Fibroblast of mammary gland (primary cell): ENCODE data around the gene WDR7.

ENCODE experiments used
- DNase-seq: peaks from one replicate; pipeline ENCODE4 v3.0.0-alpha.2; 2010; ENCODE audit warnings: low read depth
- H3K4me3 ChIP-seq: 2 replicates; pipeline ENCODE4 v1.5.1; 2011; ENCODE audit warnings: low read depth, mild to moderate bottlenecking, low read length, moderate library complexity; ENCODE audit not compliant: control insufficient read depth
- TF ChIP-seq, protein P1 (sequence below): conservative IDR thresholded peaks from 2 replicates; pipeline ENCODE4 v1.5.1; 2011; ENCODE audit warnings: low read depth, low read length, inconsistent platforms; ENCODE audit not compliant: control insufficient read depth, insufficient read depth

WDR7 gene

GRCh38 chr18:57027190-57027708 is 376.1 kb downstream of the WDR7 start:
- no peak overlapping the region for H3K4me3 ChIP-seq
- TF ChIP-seq, protein P1, sequence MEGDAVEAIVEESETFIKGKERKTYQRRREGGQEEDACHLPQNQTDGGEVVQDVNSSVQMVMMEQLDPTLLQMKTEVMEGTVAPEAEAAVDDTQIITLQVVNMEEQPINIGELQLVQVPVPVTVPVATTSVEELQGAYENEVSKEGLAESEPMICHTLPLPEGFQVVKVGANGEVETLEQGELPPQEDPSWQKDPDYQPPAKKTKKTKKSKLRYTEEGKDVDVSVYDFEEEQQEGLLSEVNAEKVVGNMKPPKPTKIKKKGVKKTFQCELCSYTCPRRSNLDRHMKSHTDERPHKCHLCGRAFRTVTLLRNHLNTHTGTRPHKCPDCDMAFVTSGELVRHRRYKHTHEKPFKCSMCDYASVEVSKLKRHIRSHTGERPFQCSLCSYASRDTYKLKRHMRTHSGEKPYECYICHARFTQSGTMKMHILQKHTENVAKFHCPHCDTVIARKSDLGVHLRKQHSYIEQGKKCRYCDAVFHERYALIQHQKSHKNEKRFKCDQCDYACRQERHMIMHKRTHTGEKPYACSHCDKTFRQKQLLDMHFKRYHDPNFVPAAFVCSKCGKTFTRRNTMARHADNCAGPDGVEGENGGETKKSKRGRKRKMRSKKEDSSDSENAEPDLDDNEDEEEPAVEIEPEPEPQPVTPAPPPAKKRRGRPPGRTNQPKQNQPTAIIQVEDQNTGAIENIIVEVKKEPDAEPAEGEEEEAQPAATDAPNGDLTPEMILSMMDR: no peak

DNA sequence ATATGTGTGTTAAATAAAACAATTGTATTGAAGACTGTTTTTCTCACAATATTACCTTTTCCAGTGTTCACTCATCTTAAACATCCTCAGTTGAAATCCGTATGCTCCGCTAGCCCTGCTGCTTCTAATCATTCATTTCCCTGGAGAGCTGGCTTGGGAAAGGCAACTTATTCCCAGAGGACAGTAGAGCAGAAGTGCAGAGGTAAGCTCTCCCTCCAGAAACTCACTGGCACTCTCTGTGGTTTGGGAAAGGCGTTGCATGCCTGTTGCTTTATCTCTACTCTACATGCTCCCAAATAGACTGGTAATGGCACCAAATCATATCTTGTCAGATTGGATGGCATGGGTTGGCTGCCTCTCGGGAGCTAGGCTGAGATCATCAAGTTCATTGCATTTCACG is 378.6 kb downstream of the WDR7 start:
- no peak for DNase-seq
- TF ChIP-seq, protein P1: no peak
- no peak overlapping the region for H3K4me3 ChIP-seq

More at GRCh38 chr18:57027190-57027708, 376.1 kb downstream of the WDR7 start:
- no peak for DNase-seq

GRCh38 chr18:57030417-57030816 is 379.3 kb downstream of the WDR7 start:
- H3K4me3 ChIP-seq: no peak overlapping the region
- TF ChIP-seq, protein P1: no peak
- no peak for DNase-seq

DNA sequence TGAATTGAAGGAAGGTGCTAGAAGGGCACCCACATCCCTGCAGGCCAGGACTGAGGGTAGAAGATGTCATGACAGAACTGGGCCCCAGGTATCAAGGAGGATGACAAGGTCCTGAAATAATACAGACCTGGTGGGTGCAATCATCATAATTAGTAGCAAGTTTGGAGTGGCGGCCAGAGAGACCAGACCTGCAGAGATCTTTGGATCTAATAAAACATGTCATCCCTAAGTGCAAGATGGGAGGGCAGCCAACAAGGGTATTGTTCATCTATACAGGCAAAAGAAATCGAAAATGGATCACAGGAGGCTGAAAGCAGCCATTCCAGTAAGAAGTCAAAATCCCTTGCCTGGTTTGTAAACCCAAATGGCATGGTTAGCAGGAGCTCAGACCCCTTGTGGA is 384.4 kb downstream of the WDR7 start:
- TF ChIP-seq, protein P1: no peak
- DNase-seq: no peak
- H3K4me3 ChIP-seq: no peak overlapping the region

DNA sequence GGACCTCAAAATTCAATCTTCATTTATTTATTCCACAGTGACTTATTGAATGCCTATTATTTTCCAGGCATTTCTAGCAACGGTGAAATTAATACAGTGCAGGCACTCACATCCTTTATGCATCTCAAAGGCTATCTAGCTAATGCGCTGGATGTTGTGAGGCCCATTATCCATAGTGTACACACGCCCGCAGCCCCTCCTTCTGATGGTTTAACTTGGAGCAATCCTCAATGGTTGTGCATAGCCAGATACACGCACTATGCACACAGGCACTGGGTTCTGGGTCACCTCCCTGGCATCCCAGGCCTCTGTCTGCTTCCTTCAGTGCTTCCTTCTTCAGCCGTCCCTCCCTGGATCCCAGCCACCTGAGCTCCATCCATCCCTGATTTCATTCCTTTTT is 387.2 kb downstream of the WDR7 start:
- H3K4me3 ChIP-seq: no peak overlapping the region
- TF ChIP-seq, protein P1: no peak
- DNase-seq: no peak

DNA sequence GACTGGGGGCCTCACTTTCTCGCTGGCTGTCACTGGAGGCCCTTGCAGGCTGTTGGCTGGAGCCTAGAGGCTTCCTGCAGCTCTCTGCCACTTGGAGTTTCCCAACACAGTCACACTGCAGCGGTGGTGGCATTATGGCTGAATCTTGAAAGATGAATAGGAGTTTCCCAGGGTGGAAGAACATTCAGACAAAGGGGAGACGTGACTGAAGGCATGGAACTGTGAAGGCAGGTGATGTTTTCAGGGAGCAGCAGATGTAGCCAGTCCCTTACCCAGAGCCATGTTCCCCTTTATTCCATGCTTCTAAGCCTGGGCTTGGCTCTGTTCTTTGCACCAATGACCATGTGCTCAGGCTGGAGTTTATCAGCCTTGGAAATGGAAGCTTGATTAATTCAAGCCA is 389.0 kb downstream of the WDR7 start:
- H3K4me3 ChIP-seq: no peak overlapping the region
- TF ChIP-seq, protein P1: no peak
- no peak for DNase-seq

GRCh38 chr18:57043241-57043640 is 392.1 kb downstream of the WDR7 start:
- DNase-seq: no peak
- no peak overlapping the region for H3K4me3 ChIP-seq
- TF ChIP-seq, protein P1: no peak
